ENCODE results near the gene ACSM3.
"Not testable (repeated sequence)": the region's sequence is repeated elsewhere in the genome, so short reads cannot be mapped to it uniquely, and the experiment has no call there.

The ACSM3 gene

DNA sequence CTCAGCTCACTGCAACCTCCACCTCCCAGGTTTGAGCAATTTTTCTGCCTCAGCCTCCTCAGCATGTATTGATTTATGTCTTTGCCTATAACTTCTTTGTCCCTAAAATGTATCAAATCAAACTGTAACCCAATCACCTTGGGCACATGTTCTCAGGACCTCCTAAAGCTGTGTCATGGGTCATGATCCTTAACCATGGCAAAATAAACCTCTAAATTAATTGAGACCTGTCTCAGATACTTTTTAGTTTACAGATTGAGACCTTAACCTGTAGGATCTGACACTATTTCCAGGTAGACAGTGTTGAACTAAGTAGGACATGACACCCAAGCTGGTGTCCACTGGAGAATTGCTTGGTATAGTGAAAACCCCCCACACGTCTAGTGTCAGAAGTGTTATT, 2.6 kb upstream of the ACSM3 start:
- Histone ChIP-seq H4K20me1 (ENCODE audit: insufficient read depth, low read length, poor library complexity, severe bottlenecking) (no peaks in the 10 kb centered on the region), H3K4me2 (ENCODE audit: low read depth, low read length, poor library complexity, severe bottlenecking) (no peak overlapping the region), H3K9ac (ENCODE audit: low read depth, low read length, poor library complexity, severe bottlenecking) (no peak overlapping the region), H3F3A (ENCODE audit: low read depth) (no peaks in the 10 kb centered on the region), H2AFZ (ENCODE audit: low read length) (no peak overlapping the region), H3K36me3 (ENCODE audit: insufficient read depth, low read length) (no peaks in the 10 kb centered on the region), H3K9me3 (ENCODE audit: insufficient read depth, low read depth, low read length) (no peaks in the 10 kb centered on the region; the same call in 1 of the 2 replicates), H3K4me3 (ENCODE audit: low read length, poor library complexity, severe bottlenecking) (no peak overlapping the region), H3K4me1 (ENCODE audit: insufficient read depth, low read length, poor library complexity, severe bottlenecking) (peaks cover 6% of the 10 kb centered on the region), H3K27me3 (ENCODE audit: insufficient read depth, low read length, poor library complexity, severe bottlenecking) (no peaks in the 10 kb centered on the region), H3K79me2 (ENCODE audit: insufficient read depth, low read length) (no peaks in the 10 kb centered on the region), H3K9me2 (replicated peaks; ENCODE audit: low read depth, low read length) (no peaks in the 10 kb centered on the region)
- TF ChIP-seq, protein P1, sequence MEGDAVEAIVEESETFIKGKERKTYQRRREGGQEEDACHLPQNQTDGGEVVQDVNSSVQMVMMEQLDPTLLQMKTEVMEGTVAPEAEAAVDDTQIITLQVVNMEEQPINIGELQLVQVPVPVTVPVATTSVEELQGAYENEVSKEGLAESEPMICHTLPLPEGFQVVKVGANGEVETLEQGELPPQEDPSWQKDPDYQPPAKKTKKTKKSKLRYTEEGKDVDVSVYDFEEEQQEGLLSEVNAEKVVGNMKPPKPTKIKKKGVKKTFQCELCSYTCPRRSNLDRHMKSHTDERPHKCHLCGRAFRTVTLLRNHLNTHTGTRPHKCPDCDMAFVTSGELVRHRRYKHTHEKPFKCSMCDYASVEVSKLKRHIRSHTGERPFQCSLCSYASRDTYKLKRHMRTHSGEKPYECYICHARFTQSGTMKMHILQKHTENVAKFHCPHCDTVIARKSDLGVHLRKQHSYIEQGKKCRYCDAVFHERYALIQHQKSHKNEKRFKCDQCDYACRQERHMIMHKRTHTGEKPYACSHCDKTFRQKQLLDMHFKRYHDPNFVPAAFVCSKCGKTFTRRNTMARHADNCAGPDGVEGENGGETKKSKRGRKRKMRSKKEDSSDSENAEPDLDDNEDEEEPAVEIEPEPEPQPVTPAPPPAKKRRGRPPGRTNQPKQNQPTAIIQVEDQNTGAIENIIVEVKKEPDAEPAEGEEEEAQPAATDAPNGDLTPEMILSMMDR (conservative IDR thresholded peaks at IDR 0.05; ENCODE audit: low read length), result no peak
- TF ChIP-seq EZH2phosphoT487 (IDR thresholded peaks at IDR 0.05; ENCODE audit: borderline replicate concordance), result no peak

DNA sequence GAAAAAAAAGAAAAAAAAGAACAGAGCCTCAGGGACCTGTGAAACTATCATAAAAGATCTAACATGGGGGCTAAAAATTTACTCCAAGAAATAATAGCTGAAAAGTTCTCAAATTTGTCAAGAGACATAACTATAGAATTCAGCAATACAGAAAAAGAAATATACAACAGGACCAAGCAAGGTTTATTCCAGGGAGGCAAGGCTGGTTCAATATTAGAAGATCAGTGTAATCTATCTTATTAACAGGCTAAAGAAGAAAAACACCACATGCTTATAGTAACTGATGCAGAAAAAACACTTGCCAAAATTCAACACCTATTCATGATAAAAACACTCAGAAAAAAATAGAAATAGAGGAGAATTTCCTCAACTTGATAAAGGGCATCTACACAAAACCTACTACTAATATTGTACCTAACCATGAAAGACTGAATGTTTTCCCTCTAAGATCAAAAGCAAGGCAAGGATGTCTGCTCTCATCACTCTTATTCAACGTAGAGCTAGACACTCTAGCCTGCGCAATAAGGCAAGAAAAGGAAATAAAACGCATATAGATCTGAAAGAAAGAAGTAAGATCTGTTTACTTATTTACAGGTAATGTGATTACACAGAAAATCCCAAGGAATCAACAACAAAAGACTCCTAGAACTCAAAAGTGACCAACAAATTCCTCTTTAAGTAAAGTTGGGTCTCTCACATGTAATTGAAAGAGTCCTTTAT, 1.2 kb upstream of the ACSM3 start:
- no peak overlapping the region for H3K9ac ChIP-seq (ENCODE audit: low read depth, low read length, poor library complexity, severe bottlenecking)
- H3K36me3 ChIP-seq (ENCODE audit: insufficient read depth, low read length), result no peaks in the 10 kb centered on the region
- TF ChIP-seq EZH2phosphoT487 (IDR thresholded peaks at IDR 0.05; ENCODE audit: borderline replicate concordance), result no peak
- TF ChIP-seq, protein P1 (conservative IDR thresholded peaks at IDR 0.05; ENCODE audit: low read length), result no peak
- H3F3A ChIP-seq (ENCODE audit: low read depth), result no peaks in the 10 kb centered on the region
- no peak overlapping the region for H3K4me2 ChIP-seq (ENCODE audit: low read depth, low read length, poor library complexity, severe bottlenecking)
- H3K9me3 ChIP-seq (ENCODE audit: insufficient read depth, low read depth, low read length), result no peaks in the 10 kb centered on the region; the same call in 1 of the 2 replicates
- no peak overlapping the region for H2AFZ ChIP-seq (ENCODE audit: low read length)
- no peaks in the 10 kb centered on the region for H3K79me2 ChIP-seq (ENCODE audit: insufficient read depth, low read length)
- H3K9me2 ChIP-seq (replicated peaks; ENCODE audit: low read depth, low read length), result no peaks in the 10 kb centered on the region
- no peaks in the 10 kb centered on the region for H4K20me1 ChIP-seq (ENCODE audit: insufficient read depth, low read length, poor library complexity, severe bottlenecking)
- no peak overlapping the region for H3K4me3 ChIP-seq (ENCODE audit: low read length, poor library complexity, severe bottlenecking)
- no peaks in the 10 kb centered on the region for H3K27me3 ChIP-seq (ENCODE audit: insufficient read depth, low read length, poor library complexity, severe bottlenecking)
- peaks cover 6% of the 10 kb centered on the region for H3K4me1 ChIP-seq (ENCODE audit: insufficient read depth, low read length, poor library complexity, severe bottlenecking)

DNA sequence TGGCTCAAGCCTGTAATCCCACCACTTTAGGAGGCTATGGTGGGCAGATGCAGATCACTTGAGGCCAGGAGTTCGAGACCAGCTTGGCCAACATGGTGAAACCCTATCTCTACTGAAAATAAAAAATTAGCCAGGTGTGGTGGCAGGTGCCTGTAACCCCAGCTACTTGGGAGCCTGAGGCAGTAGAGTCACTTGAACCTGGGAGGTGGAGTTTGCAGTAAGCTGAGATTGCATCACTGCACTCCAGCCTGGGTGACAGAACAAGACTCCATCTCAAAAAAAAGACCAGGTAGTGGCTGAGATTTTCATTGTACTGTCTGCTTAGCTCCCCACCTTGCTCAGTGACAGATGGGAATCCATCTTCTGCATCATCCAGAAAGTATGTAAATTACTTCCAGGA, 634 bp downstream of the ACSM3 start:
- not testable (repeated sequence) for H3K4me1 ChIP-seq (ENCODE audit: insufficient read depth, low read length, poor library complexity, severe bottlenecking); H3K36me3 ChIP-seq (ENCODE audit: insufficient read depth, low read length); H3K9me2 ChIP-seq (replicated peaks; ENCODE audit: low read depth, low read length); H3F3A ChIP-seq (ENCODE audit: low read depth); H3K9me3 ChIP-seq (ENCODE audit: insufficient read depth, low read depth, low read length); H3K27me3 ChIP-seq (ENCODE audit: insufficient read depth, low read length, poor library complexity, severe bottlenecking); H3K9ac ChIP-seq (ENCODE audit: low read depth, low read length, poor library complexity, severe bottlenecking); H3K79me2 ChIP-seq (ENCODE audit: insufficient read depth, low read length); H2AFZ ChIP-seq (ENCODE audit: low read length); H4K20me1 ChIP-seq (ENCODE audit: insufficient read depth, low read length, poor library complexity, severe bottlenecking)
- Histone ChIP-seq H3K4me2 (ENCODE audit: low read depth, low read length, poor library complexity, severe bottlenecking) (peak overlapping the region; percentile 71), H3K4me3 (ENCODE audit: low read length, poor library complexity, severe bottlenecking) (peak overlapping the region; percentile 65)

DNA sequence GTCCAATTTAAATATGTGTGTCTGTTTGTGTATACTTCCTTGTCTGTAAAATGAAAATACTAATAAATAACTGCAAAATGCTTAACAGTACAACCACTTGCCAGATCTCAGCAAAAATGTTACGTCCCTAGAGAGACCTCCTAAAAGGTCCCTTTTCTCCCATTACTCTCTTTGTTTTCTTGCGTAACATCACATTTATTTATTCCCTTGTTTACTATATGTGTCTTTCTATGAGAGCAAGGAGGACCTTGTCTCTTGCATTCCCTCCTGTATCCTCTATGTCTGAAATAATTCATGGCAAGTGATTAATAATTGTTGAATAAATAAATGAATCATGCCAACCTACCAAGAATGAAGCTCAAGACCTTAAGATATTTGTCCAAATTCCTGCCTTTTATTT, 1.9 kb downstream of the ACSM3 start:
- peaks cover 6% of the 10 kb centered on the region for H3K4me1 ChIP-seq (ENCODE audit: insufficient read depth, low read length, poor library complexity, severe bottlenecking)
- no peak for TF ChIP-seq EZH2phosphoT487 (IDR thresholded peaks at IDR 0.05; ENCODE audit: borderline replicate concordance)
- TF ChIP-seq, protein P1 (conservative IDR thresholded peaks at IDR 0.05; ENCODE audit: low read length), result no peak
- no peaks in the 10 kb centered on the region for H3K27me3 ChIP-seq (ENCODE audit: insufficient read depth, low read length, poor library complexity, severe bottlenecking)
- H2AFZ ChIP-seq (ENCODE audit: low read length), result no peak overlapping the region
- H3K9me3 ChIP-seq (ENCODE audit: insufficient read depth, low read depth, low read length), result no peaks in the 10 kb centered on the region; the same call in 1 of the 2 replicates
- no peaks in the 10 kb centered on the region for H3F3A ChIP-seq (ENCODE audit: low read depth)
- no peaks in the 10 kb centered on the region for H3K9me2 ChIP-seq (replicated peaks; ENCODE audit: low read depth, low read length)
- no peak overlapping the region for H3K9ac ChIP-seq (ENCODE audit: low read depth, low read length, poor library complexity, severe bottlenecking)
- no peak overlapping the region for H3K4me3 ChIP-seq (ENCODE audit: low read length, poor library complexity, severe bottlenecking)
- H3K36me3 ChIP-seq (ENCODE audit: insufficient read depth, low read length), result no peaks in the 10 kb centered on the region
- no peaks in the 10 kb centered on the region for H4K20me1 ChIP-seq (ENCODE audit: insufficient read depth, low read length, poor library complexity, severe bottlenecking)
- H3K4me2 ChIP-seq (ENCODE audit: low read depth, low read length, poor library complexity, severe bottlenecking), result no peak overlapping the region
- H3K79me2 ChIP-seq (ENCODE audit: insufficient read depth, low read length), result no peaks in the 10 kb centered on the region

Data from Loucy (cell line).